GM04504 (cell line): Measurements from ENCODE around the gene LRRC47.

Experiments used
- DNase-seq: peaks from one replicate; pipeline ENCODE4 v3.0.0-alpha.2; 2012; ENCODE audit warnings: low read depth

LRRC47 gene

GRCh38 chr1:3785456-3786157 is 10.7 kb downstream of the LRRC47 start:
- DNase-seq, result no peak

- no peak for DNase-seq
Observed at GRCh38 chr1:3785045-3785444, 11.3 kb downstream of the LRRC47 start.

- DNase-seq, result no peak
Observed at GRCh38 chr1:3783651-3784474, 12.4 kb downstream of the LRRC47 start.

- DNase-seq, result no peak
Observed at GRCh38 chr1:3780901-3781300, 15.4 kb downstream of the LRRC47 start.

GRCh38 chr1:3779912-3780416 is 16.3 kb downstream of the LRRC47 start:
- no peak for DNase-seq

- no peak for DNase-seq
Observed at GRCh38 chr1:3779265-3779911, 16.9 kb downstream of the LRRC47 start.

DNA sequence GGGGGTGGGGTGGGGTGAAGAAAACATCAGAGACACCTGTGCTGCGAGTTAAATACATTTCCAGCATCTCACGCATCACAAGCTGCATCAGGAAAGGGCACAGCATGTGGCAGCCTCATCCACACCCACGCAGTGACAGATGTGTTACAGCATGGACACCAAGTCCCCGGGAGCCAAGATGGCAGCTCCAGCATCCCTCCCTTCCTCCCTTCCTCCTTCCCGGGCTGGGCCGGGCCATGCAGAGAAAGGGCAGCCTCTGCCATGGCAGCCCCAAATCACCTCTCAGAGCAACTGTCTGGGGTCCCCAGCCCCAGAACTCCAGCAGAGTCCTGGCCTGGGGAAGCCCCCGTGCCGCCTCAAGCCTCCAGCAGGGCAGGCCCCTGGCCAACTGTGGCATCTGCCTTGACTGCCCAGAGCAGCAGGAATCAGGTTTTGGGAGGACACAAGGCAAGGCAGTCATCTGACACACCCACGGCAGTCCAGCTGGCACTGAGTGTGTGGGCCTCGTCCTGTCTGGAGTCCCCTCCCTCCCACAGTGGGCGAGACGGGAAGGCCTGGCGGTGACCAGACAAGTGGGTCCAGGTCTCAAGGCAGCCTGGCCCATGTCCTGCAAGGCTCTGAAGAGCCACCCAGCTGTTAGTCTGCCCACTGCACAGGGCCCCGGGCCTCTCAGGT is 17.6 kb downstream of the LRRC47 start:
- no peak for DNase-seq

GRCh38 chr1:3777647-3778589 is 18.4 kb downstream of the LRRC47 start:
- DNase-seq, result no peak

- no peak for DNase-seq
Observed at GRCh38 chr1:3777078-3777547, 19.2 kb downstream of the LRRC47 start.

- no peak for DNase-seq
Observed at GRCh38 chr1:3776231-3776961, 19.9 kb downstream of the LRRC47 start.

DNA sequence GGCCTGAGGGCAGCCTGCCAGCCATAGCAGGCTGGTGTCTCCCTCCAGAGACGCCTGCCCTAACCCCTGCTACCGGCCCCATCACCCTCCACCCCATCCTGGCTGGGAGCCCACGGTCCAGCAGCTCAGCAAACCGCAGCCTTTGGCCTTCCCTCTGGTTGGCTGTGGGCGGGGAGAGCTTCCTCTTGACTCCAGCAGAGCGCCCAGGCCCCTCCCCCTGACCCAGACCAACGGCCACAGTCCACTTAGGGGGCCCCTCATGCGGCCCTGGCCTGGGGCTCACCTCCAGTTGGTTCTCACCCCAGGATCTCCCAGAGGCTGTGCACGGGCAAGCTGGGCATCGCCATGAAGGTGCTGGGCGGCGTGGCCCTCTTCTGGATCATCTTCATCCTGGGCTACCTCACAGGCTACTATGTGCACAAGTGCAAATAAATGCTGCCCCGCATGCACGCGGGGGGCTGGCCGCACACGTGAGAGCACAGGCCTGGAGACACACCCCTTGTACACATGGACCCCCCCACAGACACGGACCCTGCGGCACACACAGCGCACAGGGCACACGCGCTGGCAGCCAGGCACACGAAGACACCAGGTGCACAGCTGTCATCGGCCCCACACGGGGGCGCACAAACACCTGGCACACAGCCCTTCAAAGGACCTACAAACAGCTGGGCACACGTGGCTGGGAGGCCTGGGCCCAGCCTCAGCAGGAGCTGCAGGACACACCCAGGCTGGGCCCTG is 20.6 kb downstream of the LRRC47 start:
- DNase-seq, result no peak

- DNase-seq, result no peak
Observed at GRCh38 chr1:3774946-3775489, 21.3 kb downstream of the LRRC47 start.

DNA sequence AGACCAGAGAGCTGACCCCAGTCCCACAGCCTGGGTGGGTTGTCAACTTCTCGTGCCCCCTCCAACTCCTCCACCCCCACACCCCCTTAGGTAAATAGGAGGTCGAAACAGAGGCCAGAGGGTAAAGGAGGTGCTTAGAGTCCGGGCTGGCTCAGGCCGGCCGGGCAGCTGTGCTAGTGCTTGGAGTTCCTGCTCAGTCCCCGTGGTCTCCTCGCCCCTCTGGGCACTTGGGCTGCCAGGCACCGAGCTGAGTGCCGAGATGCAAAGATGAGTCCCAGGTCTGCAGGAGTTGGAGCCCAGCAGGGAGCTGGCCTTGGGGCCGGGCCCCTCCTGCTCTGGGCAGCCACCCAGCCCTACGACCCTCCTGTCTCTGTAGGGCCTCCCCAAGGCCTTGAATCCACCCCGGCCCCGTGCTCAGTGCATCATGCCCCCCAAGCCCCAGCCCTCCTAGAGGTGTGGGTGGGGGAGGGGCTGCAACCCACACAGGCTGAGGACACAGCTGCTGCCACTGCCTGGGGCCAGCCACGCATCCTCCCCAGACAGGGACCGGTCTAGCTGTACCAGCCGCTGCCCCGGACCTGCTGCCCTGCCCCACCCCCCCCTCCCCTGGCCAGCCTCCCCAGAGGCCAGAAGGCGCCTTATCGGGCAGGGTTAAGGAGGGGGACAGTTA is 21.9 kb downstream of the LRRC47 start:
- DNase-seq, result no peak

DNA sequence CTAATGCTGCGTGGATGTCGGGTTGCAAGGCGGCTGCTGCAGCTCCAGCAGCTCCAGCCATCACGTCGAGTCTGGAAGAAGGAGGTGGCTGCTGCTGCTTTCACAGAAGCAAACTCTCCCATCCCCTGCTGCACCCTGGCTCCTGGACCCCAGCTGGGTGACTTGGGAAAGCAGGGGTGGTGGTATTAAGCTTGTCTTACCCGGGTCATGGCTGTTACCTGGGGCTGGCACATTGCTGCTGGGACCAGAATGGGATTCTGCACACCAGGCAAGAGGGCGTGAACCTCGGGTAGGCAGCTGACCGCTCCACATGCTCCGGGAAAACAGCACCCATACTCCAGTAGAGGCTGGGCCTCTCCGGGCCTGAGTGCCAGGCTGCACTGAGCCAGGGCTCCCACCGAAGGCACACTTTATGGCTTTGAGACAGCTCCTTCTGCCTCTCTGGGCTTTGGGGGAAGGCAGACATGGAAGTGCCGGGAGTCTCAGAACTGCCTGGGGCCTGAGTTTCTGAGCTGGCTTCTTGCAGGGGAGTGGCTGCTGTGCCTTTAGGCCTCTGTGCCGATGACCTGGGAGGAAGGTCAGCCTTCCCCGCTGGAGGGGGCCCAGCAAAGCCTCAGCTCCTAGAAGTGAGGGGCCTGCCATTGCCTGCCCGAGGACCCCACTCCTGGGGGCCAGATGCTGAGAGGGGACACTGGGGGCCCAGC is 22.6 kb downstream of the LRRC47 start:
- DNase-seq, result no peak

GRCh38 chr1:3772715-3773571 is 23.4 kb downstream of the LRRC47 start, which contains the start of gene SMIM1:
SMIM1 (plus strand) TSS chr1:3772749; CDS start chr1:3775374, 2,625 bp downstream.
- no peak for DNase-seq

DNA sequence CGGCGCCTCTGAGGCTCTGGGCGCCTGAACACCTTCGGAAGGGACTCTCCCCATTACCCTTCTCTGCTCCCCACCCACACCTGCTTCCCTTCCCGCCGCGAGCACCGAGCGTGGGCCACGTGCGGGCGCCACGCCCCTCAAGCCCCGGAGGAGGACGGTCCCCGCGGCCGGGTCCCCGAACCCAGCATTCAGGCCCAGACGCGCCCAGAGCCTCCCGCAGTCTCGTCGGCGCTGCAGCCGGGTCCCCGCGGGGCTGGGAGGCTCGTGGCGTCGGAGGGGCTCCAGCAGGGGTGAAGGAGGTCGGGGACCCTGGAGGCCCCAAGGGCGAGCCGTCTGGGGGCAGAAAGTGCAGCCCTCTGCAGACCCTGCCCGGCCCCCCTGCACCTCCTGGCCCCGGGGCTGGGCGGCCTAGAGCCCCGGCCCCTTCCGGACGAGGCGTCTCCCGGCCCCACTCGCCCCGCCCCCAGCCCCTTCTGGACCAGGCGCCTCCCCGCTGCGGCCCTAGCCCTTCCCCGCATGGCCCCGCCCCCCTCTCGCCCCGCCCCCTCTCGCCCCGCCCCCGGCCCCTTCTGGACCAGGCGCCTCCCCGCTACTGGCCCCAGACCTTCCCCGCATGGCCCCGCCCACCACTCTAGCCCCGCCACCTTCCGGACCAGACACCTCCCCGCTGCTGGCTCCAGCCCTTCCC is 24.1 kb downstream of the LRRC47 start:
- no peak for DNase-seq
